GM19463 (cell line): Measurements from ENCODE around the gene ALPK3.

Experiments used
- ATAC-seq: cut with Tn5 transposase; IDR thresholded peaks from one replicate; pipeline ENCODE4 v1.9.1; 2021; ENCODE audit warnings: mild to moderate bottlenecking, moderate library complexity; ENCODE audit not compliant: unreplicated experiment

The ALPK3 gene

DNA sequence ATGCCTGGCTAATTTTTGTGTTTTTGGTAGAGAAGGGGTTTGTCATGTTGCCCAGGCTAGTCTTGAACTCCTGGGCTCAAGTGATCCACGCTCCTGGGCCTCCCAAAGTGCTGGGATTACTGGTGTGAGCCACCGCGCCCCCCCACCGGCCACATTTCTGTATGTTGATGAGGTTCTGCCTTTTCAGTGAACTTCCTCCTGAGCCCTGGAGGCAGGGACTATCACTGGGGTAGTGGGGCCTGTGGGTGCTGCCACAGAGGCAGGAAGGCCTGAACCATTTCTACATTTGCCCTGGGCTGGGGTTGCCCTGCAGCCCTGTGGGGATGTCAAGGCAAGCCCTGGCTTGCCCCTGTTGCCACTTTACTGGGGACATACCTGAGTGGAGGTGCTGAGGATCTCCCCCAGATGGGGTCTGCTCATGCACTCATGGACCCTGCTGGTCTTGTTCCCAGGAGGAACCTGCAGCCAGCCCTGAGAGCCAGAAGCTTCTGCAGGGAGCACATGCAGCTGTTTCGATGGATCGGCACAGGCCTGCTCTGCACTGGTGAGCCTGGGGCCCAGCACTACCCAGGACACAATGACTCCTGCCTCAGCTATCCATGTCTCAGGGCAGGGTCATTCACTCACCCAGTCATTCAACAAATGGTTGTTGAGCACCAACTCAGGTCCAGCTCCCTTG is 73.0 kb downstream of the ALPK3 start:
- no peak for ATAC-seq

DNA sequence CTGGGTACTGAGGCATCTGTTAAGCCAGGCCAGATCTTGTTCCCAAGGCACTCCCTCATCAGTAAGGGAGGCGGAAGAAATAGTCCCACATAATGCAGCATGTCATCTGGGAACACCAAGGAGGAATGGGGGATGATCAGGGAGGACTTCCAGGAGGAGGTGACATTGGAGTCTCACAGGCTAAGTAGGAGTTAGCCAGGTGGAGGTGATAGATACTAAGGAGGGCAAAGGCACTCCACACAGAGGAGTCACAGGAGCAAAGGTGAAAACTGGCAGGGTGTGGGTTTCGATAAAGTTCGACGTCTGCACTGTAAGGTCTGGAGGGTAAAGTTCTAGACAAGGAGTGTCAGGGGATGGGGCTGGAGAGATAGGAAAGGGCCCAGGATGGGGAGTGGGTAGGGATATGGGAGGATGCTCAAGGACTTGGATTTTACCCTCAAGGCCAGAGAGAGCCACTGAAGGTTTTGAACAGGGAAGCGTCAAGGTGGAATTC is 73.6 kb downstream of the ALPK3 start:
- no peak for ATAC-seq

DNA sequence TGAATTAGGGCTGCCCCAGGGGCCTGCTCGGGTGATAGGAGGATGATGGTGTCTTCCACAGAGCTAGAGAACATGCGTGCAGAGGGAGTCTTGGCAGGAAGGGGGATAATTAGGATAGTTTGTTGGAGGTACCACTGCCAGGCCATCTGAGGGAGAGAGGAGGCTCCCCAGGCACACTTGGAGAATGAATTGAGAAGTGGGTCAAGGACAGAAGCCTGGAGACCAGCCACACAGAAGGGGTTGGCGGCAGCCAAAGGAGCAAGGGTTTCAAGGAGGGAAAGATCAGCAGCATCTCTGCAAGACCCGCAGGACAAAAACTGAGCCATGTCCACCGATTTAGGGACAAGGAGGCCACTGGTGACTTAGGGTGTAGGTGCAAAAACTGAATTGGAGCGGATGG is 74.2 kb downstream of the ALPK3 start:
- ATAC-seq: no peak

DNA sequence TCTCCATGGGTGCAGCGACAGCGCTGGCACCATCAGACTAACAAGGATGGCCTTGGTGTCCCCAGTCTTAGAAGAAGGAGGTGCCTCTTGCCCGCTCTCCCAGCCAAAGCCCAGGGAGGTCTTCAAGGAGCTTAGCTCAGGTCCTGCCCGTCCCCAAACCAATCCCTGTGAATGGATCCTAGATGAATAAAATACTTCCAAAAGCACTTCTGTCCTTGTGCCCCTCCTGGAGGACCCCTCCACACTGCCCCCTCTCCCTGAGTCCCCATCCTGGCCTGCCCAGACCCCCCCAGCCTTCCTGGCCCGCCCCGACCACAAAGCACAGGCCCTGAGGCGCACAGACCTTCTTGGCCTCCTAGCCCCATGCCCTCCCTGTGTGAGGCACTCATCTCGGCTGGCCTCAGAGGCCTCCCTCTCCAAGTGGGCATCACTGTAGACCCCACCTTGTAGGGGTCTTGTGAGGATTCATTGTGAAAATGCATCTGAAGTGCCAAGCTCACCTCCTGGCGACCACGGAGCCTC is 75.7 kb downstream of the ALPK3 start:
- ATAC-seq: no peak

DNA sequence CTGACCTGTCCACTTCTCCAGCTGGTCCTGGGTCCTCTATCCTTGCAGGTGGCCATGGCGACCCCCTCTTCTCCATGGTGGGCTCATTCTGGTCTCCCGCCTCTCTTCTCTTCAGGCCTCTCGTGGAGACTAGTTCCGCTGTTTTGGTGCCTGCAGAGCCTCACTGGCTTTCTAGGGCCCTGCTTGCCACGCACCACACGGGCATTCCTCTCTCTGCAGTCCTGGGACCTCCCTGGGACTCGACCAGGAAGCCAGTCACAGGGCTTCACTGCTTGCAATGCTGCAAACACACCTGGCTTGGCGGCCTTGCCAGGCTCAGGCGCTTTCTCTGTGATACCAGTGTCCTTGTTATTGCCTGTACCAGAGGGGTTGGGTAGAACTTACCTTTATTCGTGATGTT is 76.5 kb downstream of the ALPK3 start:
- no peak for ATAC-seq

DNA sequence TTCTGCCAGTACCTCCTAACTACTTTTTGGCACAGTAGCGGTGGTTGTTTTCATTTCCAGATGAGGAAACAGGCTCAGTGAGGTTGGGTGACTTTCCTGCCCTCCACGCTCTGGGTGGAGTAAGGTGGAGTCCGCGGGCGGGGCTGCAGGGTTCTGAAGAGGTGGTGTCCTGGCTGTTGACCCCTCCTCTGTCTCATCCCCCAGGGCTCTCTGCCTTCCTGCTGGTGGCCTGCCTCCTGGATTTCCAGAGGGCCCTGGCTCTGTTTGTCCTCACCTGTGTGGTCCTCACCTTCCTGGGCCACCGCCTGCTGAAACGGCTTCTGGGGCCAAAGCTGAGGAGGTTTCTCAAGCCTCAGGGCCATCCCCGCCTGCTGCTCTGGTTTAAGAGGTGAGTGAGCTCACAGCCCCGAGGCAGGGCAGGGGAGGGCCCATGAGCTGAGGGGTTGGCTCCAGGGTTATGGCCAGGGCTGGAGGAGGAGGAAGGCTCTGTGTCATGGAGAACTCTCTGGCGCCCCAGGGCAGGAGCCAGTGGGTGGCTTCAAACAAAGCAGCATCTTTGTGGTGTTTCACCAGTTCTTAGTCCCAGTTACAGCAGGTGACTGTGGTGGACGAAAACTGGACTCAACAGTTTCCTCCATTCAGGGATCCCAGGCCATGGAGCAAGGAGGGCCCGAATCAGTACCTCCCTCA is 77.7 kb downstream of the ALPK3 start:
- no peak for ATAC-seq

DNA sequence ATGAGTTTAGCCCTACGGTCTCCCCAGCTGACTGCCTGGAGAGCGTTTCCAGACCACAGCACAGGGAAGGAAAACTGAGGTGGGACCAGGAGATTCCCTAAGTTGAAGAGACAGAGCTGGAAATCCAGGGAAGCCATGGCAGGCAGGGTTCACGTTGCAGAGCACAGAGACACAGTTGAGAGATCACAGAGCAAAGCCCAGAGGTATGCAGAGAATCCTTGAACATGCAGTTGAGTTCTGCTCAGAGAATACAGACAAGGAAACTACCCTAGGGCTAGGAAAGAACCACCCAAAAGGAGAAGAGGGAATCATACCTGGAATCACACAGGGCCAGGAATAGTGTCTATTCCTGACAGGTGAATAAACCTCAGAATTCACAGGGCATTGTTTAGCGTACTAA is 81.6 kb downstream of the ALPK3 start:
- ATAC-seq: no peak

DNA sequence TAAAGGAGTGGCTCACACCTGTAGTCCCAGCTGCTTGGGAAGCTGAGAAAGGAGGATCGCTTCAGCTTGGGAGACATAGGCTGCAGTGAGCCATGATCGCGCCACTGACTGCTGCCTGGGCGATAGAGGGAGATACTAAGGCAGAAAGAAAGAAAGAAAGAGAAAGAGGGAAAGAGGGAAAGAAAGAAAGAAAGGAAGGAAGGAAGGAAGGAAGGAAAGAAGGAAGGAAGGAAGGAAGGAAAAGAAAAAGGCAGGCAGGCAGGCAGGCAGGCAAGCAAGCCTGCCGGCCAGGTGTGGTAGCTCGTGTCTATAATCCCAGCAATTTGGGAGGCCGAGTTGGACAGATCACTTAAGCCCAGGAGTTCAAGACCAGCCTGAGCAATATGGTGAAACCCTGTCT is 82.6 kb downstream of the ALPK3 start:
- no peak for ATAC-seq

DNA sequence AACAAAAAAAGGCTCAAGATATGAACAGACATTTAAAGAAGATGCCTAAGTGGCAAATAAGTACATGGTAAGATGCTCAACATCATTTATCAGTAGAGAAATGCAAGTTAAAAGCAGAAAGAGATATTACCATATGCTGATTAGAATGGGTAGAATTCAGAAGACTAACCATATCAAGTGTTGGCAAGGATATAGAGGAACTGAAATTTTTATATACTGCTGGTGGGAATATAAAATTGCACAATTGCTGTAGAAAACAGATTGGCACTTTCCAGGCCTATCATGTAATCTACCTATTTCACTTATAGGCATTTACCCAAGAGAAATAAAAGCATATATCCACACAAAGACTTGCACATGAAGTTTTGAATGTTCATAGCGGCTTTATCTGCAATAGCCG is 84.4 kb downstream of the ALPK3 start:
- ATAC-seq: no peak

DNA sequence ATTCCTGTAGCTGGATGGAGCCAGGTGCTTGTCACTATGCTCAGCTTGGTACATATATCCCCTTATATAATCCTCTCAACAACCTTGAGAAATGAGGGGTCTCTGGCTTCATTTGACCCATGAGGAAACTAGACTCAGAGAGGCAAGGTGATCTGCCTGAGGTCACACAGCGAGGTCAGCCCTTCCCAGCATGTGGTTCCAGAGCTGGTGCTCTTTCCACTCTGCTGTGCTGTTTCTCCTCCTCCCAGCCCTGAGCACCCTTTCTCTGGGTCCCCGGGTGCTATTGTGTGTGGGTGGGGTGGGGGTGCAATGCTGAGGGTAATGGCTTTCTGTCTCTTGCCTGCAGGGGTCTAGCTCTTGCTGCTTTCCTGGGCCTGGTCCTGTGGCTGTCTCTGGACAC is 86.6 kb downstream of the ALPK3 start:
- no peak for ATAC-seq

GRCh38 chr15:84904419-84904818 is 87.3 kb downstream of the ALPK3 start:
- ATAC-seq: no peak

GRCh38 chr15:84905016-84905916 is 88.1 kb downstream of the ALPK3 start:
- ATAC-seq: no peak

- ATAC-seq: no peak
These were observed 90.6 kb downstream of the ALPK3 start for GRCh38 chr15:84907731-84908130.

DNA sequence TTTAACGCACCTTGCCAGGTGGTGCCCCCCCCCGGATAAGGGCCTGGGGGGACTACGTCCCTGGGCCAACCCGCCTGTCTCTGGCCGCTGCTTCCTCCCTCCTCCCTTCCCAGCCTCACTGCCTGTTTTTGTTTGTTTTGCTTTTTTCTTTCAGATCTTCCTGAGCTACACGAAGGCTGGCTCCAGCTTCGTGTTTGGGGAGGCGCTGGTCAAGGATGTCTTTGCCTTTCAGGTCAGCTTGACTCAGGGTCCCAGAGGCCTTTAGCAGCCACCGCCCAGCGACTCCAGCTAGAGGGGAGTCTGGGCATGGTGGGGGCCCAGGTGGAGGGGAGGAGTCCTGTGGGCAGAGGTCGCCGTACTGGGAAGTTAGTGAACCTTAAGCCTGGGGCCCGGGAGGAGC is 91.4 kb downstream of the ALPK3 start:
- ATAC-seq: no peak

DNA sequence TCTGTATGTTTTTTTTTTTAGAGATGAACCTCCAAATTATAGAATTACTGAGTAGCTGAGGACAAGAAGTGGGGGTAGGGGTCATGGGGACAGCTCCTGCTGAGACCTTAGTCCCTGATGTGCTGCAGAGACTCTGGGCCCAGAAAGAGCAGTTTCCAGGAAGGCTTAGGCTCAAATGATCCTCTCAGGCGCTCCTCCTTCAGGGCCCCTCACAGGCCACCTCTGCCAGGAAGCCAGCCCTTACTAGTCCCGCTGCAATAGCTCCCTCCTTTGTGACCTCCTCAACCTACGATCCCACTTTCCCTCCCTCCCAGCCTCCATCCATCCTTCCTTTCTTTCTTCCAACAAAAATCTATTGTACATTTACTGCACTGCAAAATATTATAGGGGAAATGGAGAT is 91.9 kb downstream of the ALPK3 start:
- ATAC-seq: no peak

DNA sequence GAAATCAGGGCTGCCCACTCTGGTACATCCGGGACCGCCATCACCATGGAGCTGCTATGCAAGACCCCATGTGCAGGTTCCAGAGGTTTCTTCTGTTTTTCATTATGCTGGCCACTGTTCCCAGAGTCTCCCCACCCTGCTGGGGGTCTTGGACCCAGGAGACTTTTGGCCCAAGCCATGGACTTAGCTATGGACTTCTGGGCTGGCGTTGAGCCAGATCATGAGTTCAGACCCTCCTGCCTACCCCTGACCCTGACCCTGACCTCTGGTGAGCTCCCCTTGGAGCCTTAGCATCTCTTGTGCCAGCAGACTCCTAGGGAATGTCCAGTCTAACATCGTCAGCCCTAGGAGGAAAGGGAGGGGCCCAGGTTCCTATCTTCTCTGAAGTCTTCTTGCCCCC is 92.6 kb downstream of the ALPK3 start:
- no peak for ATAC-seq

DNA sequence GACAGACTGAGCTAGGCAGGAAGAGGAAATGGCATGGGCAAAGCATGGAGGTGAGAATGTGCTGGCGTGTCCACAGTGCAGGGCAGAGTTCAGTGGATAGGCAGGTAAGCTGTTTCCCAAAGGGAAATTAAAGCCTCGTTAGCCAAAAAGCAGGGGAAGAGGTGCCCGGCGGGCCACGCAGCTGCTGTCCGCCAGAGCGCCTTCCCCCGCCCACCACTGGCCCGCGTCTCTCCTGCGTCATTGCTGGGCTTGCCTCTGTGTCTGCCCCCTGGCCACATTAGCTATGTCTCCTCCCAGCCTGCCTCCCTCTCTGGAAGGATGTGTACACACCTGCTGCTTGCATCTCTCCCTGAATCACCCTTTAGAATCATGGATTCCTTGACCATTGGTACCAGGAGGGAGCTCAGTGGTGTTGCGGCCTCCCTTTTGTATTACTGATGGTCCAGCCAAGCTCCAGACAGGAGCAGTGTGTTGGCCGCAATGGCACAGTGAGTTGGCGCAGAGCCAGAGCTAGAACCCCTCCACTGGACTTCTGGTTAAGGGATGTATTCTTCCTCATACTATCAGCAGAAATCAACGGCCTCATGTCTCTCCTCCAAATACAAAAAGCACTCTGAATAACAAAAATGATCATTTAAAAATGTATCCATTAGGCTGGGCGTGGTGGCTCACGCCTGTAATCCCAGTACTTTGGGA is 93.9 kb downstream of the ALPK3 start:
- no peak for ATAC-seq

DNA sequence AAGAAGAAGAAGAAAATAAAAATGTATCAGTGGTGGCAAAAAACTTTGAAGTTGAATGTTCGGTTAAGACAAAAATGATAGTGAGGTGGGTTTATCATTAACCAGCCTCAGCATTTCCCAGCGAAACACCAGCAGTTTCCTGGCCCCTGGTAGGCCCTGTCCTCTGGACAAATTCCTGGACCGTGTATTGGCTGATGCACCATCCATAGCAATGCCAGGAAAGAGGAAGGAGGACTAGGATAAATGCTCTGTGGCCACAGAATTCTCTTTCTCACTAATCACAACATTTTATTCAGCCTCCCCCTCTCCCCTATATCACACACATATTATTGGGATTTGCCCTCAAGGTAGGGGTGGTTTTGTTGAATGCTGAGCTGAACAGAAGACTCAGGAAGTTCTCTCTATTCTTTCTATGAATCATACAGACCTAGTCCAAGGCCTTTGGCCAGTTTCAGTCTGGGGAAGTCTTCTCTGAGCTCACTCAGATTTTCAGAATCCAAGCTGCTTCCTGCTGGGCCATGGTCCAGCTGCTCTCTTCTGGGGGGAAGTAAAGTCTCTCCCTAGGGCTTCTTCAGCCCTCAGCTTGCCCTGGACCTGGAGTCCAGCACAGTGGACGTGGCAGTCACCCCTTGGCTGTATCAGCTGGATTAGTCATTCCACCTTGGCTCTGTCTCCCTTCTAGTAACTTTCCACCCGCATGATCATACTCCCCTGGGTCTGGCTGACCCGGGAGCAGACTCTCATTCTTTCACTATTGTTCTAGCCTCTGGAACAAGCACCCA is 94.9 kb downstream of the ALPK3 start:
- no peak for ATAC-seq

DNA sequence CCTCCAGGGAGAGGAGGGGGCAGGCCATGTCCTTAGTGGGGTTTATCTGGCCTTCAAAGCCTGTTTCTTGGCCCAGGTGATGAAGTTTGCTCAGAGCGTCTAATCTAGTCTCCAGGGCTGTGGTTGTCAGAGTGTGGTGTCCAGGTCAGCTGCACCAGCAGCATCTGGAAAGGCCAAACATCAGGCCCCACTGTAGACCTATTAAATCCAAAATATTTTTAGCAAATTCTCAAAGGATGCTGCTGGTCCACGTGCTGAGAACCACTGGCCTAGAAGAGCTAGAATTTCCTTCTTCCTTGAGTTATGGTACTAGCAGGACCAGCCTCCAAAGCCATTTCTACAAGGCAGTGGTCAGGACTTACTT is 96.2 kb downstream of the ALPK3 start:
- no peak for ATAC-seq

GRCh38 chr15:84914351-84914750 is 97.2 kb downstream of the ALPK3 start:
- no peak for ATAC-seq
